NCI-H524 (cell line): ENCODE results near the gene ZDHHC9.

Source experiments
- DNase-seq, 2 experiments: peaks; one replicate each; lab custom pipeline; 2025; lab: John Stamatoyannopoulos, UW

ZDHHC9 gene

GRCh38 chrX:129785160-129785947 lies 58.3 kb downstream of the ZDHHC9 start:
- no peak for DNase-seq

DNA sequence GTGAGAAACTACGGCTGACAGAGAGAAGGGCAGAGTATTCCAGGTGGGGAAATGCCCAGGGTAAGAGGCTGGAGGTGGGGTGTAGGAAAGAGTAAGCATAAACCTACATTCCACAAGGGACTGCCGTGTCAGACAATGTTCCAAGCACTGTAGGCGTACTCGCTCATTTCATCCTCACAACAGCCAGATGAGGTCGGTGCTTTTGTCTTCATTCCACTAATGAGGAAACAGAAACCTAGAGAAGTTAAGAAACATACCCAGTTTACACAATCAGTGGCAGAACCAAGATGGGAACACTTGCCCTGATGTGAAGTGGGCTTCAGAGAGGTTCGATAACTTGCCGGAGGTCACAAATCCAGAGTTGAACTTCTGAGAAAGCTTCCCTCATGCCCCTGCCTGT lies 59.3 kb downstream of the ZDHHC9 start:
- no peak for DNase-seq

- no peak for DNase-seq
Observed at GRCh38 chrX:129783291-129783713, 60.4 kb downstream of the ZDHHC9 start.

- DNase-seq: no peak
Observed at GRCh38 chrX:129782706-129783105, 61.0 kb downstream of the ZDHHC9 start.

DNA sequence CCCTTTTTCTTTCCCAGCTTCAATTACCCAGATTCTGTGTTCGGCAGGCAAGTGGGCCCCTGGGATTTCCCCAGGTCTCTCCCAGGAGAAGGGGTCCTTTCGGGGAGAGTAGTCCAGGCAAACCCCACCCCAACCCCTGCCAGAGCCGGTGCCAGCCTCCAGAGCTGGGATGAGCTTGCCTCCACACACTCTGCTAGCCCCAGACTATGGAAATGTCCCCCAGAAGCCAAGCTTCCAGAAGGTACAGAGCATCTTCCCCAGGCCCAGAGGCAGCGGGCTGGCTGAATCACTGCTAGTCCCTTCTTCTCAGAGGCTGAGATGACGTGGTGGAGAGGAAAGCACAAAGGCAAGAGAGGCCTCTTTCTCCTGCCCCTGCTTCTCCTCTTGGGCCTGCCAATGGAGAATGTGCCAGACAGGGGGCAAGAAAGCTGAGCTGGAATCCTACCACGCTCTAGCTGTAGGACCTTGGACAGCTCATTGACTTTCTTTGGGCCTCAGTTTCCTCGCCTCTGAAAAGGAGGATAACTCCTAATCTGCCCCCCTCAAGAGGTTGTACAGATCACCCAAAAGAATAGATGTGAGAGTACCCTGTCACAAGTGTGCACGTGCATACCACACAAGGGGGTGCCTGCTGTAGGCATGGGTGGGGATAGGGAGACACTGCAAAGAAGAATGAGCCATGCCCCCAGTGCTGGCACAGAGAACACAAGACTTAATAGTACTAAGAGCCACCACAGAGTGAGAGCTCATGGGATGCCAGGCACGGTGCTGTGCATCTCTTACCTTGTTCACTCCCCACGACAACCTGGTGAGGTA lies 61.8 kb downstream of the ZDHHC9 start:
- DNase-seq: no peak

DNA sequence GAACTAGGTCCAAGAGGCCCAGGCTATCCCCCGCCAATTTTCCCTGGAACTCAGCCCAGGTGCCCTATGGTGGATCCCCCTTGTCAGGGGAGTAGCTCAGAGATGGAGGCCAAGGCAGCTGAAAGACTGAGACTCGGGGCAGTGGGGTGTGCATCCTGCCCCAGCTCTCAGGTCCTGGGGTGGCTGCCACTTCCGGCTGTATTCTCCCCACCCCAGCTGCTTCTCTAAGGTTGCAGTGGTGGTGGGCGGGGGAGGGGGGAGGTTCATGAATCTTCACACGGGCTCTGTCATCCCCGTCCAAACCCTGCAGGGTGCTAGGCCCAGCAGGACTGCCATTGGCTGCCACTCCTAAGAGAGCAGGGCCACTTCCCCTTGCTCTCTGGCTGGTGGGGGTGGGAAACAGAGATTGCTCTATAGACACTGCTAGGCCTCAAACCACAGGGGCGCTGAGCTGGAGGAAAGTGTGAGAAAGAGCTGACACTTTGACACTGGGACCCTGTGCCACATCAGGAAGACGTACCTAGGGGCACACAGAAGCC lies 62.5 kb downstream of the ZDHHC9 start:
- DNase-seq: no peak

DNA sequence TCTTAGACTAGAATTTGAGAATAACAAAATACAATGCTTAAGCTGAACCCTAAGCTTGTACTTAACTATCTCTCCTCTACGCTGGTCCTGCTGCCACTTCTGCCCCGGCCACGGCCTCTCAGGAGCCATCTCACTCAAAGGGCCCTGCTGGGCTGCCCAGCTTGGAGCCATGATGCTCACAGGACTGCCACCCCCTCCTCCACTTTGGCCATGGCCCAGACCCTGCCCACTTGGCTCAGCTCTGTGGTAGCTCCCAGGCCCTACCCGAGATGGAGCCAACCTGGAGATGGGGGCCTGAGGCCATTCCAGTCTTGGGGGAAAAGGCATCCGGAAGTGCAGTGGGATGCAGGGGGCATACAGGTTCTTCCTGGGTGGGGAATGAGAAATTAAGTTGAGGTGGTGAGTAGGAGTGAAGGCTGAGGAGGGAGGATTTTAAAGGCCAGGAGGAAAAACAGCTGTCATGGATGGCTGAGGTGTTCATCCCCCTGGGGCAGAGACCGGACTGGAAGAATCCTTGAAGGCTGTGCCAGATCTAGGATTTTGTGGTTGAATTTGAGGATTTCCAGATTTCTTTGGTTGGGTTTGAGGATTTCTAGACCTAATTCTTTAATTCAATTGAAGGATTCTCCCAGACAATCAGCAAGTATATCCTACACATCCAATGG lies 63.1 kb downstream of the ZDHHC9 start:
- DNase-seq: no peak

DNA sequence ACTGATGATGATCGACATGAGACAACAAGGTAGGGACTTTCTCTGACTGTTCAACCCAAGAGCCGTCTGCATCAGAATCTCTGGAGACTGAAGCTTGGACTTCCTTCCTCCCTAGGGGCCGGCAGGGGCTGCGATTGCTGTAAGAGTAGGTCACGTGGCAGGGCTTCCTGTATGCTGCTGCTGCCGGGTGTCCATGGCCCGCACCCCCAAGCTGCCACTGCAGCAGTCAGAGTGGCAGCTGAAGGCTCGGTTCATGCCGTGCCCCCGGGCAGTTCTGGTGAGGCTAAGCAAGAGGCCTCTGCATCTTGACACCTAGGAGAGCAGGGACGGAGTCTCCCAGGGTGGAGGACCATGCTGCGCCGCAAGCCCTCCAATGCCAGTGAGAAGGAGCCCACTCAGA lies 63.9 kb downstream of the ZDHHC9 start, which contains the start of gene SASH3:
TSS of gene SASH3 (plus strand) at position 203 of the 400 bp plus-strand sequence. CDS start at position 352, 149 bp downstream.
- DNase-seq: no peak

DNA sequence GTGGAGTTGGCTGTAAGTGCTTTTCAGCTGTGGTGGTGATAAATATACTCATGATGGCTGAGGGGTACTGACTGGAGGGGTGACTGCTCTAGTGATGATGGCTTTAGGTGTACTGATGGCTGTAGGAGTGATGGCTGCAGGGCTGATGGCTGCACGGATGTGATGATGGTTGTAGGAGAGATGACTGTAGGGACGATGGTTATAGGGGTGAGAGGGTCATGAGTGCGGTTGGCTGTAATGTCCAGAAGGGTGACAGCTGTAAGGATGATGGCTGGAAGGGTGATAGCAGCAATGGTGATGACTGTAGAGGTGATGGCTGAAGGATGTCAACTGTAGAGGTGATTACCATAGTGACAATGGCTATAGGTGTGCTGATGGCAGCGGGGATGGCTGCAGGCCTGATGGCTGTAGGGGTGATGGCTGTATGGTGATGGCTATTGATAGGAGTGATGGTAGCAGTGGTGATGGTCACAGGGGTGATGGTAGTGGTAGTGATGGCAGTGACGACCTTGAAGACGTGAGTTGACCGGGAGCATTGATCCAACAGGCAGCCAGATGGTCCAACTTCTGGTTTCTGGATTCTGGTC lies 64.5 kb downstream of the ZDHHC9 start:
- DNase-seq: no peak

DNA sequence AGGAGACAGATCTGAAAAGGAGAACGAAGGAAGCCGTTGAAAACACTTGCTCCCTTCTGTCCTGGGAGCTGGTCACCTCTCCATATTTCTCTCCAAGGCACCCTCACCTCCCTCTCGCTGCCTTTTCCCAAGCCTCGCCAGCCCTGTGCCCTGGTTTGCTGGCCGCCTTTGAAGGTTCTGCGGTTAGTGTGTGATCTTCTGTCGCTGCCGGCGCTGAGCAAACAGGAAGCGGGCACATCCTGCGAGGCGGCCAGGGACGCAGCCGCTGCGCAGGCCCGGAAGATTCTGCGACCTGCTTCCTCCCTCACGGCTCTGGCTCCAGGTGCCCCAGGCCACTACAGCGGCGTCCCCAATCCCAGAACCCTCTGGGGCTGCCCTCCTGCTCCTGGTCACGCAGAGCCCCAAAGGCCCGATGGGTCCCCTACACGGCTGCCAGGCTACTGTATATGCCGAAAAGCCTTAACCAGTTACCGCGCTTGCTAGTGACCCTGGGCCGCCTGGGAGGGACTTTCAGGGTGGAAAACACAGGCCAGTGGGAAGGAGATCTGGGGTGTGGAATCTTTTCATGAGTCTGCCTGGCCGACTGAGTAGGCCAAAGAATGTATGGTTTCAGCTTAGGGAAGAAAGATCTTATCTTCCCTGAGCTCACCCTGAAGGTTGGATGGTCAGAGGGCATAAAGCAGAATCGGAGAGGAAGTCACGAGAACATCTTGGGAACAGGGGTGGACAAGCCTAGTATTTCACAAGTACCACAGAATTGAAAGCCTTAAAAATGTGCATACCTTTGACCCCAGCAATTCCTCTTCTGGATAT lies 66.3 kb downstream of the ZDHHC9 start:
- DNase-seq: no peak

GRCh38 chrX:129773649-129774458 lies 69.8 kb downstream of the ZDHHC9 start:
- no peak for DNase-seq

DNA sequence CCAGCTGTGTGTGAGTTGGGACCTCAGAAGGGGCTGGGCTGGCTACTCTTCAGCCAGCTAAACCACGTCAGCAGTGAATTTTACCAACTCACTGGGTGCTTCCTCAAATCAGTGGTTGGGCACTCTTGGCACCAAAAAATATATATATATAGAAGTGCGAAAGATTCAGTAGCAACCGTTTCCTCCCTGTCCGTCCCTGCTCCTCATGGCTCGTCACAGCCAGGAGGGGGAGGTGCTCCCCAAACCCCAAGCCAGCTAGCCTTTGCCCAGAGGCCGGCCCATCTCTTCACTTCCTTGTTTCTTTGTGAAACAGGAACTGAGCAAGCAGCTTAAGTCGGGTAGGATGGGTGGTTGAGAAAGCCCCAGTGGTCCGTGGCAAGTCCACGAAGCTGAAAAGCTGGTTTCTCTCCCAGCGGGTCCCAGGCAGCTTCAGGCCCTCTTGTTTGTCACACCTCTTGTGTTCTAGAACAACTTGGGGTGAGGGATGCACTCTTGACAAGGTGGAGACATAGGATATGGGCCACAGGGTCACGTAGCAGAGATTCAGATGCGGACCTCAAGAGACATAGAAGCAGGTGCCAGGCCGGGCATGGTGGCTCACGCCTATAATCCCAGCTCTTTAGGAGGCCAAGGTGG lies 70.8 kb downstream of the ZDHHC9 start:
- no peak for DNase-seq

DNA sequence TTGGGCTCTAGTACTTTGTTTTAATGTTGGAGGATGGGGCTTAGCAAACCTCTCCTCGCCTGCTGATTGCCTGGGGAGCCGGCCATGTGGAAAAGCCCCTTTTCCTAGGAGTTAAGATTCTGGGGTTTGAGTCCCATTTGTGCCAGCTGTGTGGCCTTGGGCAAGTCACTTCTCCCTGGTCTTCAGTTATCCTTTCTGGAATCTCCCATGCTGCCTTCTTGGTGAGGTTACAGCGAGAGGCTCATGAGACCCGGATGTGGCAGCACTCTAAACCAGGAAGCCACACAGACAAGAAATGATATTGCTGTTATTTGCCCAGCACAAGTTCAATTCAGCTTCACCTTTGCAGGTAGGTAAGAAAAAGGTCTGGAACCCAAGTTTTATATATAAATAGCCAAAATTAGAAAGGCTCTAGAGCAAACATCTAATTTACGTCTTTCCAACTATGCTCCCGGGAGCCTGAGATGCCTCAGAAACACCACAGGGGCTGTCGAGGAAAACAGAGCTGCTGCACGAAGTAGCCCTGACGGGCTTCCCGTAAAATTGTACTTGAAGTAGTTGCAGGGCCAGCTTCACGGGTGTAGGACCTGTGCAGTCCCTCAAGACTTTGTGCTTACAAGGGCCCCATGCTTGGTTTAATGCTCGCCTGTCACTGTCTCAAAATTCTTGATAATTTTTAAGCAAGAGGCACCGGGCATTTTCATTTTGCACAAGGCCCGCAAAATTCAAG lies 72.3 kb downstream of the ZDHHC9 start:
- no peak for DNase-seq

- DNase-seq: no peak
Observed at GRCh38 chrX:129769467-129770154, 74.1 kb downstream of the ZDHHC9 start.

GRCh38 chrX:129768586-129769466 lies 74.9 kb downstream of the ZDHHC9 start:
- no peak for DNase-seq

GRCh38 chrX:129768186-129768585 lies 75.5 kb downstream of the ZDHHC9 start:
- DNase-seq: peak in 1 of 2 experiments; percentile 54

DNA sequence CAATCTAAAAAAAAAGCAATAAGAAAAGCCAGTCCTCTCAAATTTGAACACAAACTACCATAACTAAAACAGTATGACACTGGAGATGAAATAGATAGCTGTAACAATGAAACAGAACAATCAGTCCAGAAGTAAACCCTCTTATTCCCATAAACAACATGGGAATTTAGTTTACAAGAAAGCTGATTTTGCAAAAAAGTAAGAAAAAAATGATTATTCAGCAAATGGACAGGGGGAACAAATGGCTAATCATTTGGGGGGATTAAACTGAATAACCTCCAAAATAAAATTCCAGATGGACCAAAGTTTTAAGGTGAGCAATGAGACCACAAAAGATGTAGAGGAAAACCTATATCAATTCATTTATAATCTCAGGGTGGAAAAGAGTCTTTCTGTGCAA lies 80.0 kb downstream of the ZDHHC9 start:
- no peak for DNase-seq
